ENCODE measurements around the gene F10.
A peak's percentile ranks its signal among the peaks of the same experiment; 100 is the strongest.

F10 gene

DNA sequence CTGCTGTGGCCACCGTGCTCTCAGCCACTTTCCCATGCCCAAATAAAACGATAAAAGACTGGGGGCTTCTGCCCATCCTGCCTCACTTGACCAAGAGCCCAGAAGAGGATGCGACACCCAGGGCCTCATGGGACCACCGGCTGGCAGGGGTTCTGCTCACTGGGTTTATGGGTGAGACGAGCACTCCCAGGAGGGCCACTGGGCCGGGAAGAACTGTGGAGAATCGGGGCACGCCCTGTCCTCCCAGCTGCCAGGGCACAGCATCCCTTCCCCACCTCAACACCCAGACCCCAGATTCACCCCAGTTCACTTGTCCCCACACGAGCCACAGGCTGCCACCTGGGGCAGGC is 4.7 kb upstream of the F10 start:
- DNase-seq: no peak

DNA sequence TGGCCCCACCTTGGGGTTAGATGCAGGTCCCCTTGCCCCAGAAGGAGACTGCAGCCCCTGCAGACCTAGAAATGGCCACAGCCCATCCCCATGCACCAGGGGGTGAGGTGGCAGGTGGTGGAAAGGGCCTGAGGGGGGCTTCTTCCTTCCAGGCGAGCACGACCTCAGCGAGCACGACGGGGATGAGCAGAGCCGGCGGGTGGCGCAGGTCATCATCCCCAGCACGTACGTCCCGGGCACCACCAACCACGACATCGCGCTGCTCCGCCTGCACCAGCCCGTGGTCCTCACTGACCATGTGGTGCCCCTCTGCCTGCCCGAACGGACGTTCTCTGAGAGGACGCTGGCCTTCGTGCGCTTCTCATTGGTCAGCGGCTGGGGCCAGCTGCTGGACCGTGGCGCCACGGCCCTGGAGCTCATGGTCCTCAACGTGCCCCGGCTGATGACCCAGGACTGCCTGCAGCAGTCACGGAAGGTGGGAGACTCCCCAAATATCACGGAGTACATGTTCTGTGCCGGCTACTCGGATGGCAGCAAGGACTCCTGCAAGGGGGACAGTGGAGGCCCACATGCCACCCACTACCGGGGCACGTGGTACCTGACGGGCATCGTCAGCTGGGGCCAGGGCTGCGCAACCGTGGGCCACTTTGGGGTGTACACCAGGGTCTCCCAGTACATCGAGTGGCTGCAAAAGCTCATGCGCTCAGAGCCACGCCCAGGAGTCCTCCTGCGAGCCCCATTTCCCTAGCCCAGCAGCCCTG is 4.2 kb upstream of the F10 start:
- no peak for DNase-seq

DNA sequence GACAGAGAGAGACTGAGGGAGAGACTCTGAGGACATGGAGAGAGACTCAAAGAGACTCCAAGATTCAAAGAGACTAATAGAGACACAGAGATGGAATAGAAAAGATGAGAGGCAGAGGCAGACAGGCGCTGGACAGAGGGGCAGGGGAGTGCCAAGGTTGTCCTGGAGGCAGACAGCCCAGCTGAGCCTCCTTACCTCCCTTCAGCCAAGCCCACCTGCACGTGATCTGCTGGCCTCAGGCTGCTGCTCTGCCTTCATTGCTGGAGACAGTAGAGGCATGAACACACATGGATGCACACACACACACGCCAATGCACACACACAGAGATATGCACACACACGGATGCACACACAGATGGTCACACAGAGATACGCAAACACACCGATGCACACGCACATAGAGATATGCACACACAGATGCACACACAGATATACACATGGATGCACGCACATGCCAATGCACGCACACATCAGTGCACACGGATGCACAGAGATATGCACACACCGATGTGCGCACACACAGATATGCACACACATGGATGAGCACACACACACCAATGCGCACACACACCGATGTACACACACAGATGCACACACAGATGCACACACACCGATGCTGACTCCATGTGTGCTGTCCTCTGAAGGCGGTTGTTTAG is 3.3 kb upstream of the F10 start:
- peak; percentile 37 for DNase-seq

DNA sequence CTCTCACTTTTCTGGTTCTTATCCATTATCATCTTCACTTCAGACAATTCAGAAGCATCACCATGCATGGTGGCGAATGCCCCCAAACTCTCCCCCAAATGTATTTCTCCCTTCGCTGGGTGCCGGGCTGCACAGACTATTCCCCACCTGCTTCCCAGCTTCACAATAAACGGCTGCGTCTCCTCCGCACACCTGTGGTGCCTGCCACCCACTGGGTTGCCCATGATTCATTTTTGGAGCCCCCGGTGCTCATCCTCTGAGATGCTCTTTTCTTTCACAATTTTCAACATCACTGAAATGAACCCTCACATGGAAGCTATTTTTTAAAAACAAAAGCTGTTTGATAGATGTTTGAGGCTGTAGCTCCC is 2.8 kb upstream of the F10 start:
- no peak for DNase-seq

DNA sequence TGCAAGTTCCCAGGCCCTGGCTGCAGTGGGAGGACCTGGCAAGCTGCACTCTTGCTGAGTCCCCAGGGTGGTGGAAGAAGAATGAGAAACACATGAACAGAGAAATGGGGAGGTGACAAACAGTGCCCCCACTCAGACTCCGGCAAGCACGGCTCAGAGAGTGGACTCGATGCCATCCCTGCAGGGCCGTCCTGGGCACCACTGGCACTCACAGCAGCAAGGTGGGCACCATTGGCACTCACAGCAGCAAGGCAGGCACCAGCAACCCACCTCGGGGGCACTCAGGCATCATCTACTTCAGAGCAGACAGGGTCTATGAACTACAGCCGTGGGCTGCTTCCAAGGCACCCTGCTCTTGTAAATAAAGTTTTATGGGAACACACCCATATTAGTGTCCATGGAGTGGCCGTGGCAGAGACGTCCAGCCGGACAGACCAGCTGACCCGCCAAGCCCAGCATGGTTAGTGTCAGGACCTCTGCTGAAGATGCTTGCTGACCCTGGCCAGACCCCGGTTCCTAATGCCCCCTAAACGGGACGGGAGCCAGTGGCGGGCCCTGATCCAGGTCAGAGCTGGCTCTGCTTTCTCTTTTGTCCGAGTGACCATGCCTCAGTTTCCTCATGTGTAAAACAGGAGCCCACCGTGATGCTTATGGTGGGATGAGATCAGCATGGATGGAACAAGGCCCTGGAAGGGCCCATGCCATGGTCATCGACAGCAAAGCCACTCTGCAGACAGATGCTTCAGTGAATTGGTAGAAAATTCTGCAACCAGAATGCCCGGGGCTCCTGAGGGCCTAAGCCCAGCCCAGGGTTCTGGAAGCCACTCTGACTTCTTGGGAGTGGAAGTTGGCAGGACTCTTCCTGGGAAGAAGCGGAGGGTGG is 2.1 kb upstream of the F10 start:
- DNase-seq: no peak

DNA sequence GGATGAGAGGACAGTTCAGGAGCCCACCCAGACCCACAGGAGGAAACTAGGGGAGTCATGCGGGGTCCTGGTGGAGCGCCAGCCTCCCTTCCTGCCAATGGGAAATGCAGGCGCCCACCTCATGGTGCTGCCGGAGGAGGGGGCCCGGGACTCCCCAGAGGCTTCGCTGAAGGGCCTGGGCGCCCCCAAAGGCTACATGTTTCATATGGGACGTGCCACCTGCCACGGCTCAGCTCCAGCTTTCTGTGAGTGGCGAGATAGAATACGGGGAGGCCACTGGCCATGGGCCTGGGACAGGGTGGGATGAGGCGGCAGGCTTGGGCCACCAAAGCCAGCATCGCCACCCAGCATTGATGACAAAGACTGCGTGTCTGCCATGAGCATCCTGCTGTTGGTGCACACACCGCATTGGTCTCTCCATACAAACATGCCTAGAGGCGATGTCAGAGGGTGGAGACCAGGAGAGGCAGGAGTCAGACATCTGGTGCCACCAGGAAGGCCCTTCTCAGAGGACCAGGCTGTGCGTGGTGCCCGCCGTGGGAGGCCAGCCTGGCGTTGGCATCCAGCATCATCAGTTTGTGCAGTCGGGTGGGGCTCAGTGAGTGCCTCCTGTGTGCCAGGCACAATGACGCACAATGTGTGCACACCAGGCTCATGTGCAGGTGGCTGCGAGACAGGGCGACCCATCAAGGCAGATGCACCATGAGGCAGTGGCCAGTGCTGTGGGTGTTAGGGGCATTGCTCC is 1.2 kb upstream of the F10 start:
- no peak for DNase-seq

DNA sequence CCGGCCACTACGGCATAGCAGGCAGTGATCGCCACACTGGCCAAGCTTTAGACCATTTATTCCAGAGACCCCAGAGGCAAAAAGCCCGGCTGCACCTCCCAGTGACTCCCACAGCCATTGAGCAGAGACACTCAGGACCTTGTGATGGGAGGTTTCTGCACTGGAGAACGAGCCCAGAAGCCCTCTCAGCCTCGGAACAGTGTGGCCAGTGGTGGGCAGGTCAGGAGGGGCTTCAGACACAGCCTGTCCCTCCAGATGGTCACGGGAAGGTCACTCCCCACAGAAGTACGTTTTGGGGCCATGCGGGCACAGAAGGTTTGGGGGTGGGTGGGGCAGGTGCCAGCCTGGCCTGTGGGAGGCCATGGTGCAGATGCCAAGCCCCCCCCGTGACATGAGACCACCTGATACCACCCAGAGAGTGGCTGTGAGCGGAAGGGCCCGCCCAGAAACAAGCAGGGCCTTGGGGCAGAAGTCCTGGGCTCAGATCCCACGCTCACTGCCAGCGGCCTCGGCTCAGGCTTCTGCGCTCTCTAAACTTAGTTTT is 599 bp upstream of the F10 start:
- no peak for DNase-seq

DNA sequence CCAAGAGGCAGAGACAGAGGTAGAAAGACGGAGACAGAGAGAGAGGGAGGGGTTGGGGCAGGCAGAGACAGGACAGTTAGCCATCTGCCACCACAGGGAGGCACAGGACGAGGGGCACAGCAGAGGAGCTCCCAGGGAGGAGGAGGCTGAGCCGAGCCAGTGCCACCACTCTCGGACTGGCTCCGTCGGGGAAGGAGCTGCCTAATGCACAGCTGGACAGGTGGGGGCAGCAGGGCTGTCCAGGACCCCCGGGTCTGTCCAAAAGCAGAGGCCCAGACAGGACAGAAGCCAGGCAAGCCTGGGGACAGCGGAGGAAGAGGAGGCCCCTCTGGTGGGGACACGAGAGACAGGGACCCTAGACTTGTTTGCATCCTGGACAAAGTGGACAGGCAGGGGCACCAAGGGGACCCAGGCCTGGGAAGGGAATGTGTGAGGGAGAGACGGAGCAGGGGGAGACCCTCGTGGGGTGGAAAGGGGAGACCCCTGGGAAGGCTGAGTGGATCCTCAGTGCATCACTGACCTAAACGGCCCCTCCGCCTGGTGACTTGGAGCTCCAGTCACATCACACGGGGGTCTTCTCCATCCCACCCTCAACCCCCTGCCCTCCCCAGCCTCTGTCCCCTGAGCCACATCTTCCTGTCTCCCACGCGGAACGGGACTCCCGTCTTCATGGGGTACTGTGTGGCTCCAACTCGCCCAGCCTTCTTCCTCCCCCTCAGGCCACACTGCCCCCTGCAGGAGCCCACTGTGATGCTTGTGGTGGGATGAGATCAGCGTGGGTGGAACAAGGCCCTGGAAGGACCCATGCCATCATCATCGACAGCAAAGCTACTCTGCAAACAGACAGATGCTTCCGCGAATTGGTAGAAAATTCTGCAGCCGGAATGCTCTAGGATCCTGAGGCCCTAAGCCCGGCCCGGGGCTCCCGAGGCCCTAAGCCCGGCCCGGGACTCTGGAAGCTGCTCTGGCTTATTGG is 915 bp downstream of the F10 start:
- no peak for DNase-seq

DNA sequence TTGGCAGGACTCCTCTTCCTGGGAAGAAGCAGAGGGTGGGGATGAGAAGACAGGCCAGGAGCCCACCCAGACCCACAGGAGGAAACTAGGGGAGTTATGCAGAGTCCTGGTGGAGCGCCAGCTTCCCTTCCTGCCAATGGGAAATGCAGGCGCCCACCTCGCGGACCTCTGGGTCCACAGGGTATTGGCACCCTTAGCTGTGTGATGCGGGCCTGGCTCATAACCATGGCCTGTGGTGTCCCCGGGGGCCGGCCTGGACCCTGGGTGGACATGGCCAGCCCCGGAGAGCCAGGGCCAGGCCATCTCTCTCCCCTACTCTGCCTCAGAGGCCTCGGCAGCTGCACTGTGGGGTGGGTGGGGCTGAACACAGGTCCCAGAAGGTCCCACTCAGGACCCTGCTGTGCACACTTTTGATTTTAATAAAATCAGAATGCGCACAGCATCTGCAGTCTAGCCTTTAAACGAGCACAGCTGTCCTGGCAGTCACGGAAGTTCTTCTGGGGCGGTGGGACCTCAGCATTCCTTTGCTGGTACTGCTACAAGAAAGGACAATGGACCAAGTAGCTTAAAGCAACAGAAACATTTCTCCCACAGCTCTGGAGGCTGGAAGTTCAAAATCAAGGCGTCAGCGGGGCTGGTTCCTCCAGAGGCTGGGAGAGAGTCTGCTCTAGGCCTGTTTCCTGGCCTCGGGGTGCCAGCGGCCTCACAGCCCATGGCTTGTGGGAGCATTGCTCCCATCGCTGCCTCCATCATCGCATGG is 1.8 kb downstream of the F10 start:
- DNase-seq: no peak

DNA sequence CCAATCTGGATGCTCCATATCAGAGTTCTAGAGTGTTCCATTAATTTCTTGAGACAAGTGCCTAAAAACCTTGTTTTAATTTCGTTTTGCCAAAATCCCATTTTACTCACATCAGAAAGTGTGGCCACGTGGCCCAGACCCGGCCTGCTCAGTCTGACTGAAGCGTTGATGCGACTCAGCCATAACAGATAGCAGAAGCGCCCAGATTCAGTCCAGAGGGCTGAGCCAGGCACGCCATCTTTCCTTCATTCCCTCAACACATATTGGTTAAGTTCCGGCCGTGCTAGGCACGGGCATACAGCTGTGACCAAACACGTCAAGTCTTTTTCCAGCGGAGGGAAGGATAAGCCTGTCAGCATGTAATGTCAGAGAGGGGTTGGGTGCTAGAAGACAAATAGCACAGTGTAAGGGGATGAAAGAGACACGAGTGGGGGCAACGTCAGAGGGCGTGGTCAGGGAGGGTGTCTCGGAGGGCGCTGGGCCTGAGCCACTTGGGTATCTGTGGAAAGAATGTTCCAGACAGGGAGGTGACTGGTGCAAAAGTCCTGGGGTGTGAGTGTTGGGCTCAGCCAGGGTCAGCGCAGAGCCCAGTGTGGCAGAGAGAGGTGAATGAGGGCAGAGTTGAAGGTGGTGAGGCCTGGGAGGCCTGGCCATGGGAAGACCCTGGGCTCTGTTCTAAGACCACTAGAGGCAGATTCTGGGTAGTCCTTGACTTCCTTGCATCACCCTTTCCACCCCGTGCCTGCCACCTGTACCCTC is 3.1 kb downstream of the F10 start:
- no peak for DNase-seq

DNA sequence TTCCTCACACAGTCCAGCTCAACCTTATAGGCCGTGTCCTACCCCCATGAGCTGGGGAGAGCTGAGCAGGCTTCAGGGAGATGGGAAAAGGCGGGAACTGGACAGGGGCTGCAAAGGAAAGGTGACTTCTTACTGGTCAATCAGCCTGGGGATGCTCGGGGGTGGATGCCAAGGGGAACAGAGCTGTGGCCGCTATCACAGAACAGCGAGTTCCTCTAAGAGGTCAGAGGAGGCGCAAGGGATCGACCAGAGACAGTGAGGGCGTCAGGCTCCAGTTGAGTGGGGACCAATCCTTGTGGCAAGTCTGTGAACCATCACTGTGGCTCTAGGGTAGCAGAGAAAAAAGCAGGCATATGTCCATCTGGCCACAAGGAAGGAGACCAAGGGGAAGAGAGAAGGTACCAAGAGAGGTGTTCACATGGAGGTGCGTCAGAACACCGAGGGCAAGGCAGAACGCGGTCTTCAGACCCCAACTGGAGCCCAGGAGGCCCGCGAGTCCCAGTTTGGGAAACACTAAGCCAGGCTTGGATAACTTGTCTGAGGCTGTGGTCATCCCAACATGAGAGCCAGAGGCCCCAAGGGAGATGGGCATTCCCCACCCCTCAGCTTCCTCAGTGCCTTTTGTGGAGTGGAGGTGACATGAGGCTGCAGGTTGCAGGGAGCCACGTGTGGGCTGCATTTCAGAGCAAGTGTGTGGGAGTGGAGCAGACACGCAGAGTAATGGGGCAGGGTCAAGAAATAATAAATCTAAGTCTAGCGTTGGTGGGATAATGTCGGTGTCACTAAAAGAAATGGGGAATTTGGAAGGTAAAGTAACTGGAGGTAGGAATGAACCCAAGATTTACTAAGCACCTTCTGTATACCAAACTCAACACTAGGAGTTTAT is 3.9 kb downstream of the F10 start:
- DNase-seq: no peak

DNA sequence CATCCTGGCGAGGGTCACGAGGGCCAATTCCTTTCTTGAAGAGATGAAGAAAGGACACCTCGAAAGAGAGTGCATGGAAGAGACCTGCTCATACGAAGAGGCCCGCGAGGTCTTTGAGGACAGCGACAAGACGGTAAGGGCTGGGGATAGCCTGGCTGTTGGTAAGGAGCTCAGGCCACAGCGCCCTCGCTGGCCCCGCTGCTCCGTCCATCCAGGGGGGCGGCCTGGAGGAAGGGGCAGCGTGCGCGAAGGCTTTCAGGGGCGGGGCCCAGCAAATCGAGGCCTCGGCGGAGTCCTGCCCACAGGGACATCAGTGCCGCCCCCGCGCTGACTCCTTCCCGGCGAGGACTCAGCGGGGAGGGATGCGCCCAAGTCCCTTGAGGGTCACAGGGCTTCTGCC is 6.9 kb downstream of the F10 start:
- no peak for DNase-seq

DNA sequence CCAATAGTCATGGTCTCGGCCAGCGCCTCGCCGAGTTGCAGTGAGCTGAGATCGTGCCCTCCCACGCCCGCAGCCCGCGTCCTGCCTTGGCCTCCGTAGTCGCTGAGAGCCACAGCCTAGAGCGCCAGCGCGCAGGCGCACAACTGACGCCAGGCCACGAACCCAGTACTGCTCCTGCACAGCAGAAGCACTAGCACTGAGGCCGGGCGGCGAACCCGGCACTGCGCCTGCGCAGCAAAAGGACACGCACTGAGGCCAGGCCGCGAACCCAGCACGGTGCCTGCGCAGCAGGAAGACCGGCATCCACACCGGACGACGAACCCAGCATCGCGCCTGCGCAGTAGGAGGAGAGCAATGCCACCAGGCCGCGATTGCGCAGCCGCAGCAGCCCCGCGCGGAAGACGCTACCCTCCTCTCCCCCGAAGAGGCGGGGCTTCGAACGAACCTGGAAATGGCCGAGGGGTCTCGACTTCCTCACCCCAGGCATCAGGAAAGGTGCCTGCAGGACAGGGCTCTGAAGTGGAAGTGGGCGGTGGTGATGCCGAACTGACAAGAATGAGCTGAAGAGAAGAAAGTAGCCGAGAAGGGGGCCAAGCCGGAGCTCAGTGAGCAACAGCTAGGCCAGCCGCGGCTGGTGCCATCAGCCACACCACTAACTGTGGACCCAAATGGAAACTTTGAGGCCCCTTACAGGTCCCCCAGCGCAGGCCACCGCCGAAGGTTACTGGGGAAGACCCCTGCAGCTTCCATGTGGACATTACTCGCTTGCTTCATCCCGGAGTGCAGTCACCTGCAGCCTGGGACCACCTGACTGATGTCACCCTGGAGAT is 7.5 kb downstream of the F10 start:
- peak; percentile 36 for DNase-seq

DNA sequence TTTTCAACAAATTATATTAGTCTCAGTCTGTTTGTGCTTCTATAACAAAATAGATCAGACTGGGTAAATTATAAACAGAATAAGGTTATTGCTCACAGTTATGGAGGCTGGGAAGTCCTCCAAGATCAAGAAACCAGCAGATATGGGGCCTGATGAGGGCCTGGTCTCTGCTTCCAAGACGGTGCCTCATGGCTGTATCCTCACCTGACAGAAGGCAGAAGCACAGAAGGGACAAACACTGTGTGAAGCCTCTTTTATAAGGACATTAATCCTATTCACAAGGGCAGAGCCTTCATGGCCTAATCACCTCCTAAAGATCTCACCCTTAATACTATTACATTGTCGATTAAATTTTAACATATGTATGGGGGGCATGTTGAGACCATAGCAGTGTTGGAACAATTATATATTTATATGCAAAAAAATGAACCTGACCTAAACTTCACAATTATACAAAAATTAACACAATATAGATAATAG is 12.7 kb downstream of the F10 start:
- DNase-seq: no peak

DNA sequence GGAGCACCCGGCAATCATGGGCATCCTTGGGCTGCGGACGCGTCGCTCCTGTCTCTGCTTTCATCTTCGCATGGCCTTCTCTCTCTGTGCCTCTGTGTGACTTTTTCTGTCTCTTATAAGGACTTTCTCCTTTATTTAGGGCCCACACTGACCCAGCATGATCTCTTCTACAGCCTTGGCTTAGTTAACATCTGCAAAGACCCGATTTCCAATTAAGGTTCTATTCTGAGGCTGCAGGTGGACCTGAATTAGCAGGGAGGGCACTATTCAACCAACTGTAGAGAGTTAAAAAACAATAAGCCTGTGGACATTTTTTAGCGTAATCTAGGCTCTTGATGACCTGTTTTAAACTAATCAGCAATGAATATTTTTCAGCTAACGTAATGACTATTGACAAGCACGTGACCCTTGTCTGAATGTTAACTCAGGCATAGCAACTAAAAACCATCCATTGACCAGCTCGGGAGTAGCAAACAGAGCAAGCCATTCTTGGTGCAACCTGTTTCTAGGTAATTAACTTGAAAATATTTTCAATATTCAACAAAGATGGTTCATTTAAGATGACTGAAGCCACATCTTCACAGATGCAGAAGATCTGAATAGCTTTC is 15.2 kb downstream of the F10 start:
- peak; percentile 72 for DNase-seq

DNA sequence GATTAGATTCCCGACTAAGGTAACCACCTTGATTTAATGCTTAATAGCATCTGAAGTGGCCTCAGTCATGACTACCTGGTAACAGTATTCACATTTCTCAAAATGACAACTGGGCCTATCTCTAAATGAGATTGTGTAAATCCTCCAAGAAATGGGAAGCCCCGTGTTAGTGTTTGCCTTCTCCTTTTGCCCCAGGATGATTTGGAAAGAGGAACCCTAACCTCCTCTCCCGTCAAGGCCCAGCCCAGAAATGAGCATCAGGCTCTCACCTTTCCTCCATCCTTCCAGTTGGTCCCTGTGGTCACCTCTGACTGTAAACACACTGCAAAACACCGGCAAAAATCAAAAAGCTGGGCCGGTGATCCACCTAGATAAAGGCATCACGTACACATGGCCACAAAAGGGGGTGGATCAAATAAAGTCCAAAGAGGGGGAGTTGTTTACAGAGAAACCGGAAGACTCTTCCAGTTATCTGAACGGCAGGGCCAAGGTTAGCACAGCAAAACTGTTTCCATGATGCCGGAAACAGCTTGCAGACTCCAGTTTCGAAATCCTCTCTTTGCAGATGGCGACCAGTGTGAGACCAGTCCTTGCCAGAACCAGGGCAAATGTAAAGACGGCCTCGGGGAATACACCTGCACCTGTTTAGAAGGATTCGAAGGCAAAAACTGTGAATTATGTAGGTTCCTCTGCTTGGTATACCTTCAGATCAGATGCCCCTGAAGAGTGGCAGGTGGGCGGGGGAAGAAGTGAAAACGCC is 16.4 kb downstream of the F10 start:
- no peak for DNase-seq

DNA sequence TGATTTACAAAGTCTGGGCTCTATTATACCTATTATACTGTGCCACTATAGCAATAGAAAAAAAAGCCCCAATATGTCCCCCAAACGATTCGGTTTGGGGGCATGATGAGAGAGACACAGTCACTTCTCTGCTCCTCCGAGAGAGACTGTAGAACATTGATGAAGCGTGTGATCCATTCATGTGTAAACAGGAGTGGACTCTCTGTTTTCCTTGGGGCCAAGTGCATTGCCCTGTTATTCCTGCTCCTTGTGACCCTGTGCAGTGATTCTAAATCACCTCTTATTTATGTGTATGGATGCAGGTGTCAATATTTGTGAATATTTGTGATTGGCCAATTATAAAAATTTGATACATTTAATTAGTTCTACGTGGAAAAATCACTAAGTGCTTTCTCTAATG is 17.0 kb downstream of the F10 start:
- peak; percentile 68 for DNase-seq

Data from eye (tissue), 1 donor.